ENCODE measurements around the gene TIGD7.
"Not testable (repeated sequence)": the region's sequence is repeated elsewhere in the genome, so short reads cannot be mapped to it uniquely, and the experiment has no call there.

Gene TIGD7

DNA sequence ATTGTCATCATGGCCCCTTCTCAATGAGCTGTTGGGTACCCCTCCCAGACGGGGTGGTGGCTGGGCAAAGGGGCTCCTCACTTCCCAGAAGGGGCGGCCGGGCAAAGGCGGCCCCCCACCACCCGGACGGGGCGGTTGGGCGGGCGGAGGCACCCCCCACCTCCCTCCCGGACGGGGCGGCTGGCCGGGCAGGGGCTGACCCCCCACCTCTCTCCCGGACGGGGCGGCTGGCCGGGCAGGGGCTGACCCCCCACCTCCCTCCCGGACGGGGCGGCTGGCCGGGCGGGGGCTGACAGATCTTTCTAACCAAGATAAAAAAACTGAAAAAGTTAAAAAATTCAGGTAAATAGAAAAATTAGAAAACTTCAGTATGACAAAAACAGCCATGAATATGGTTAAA lies 33.9 kb downstream of the TIGD7 start:
- not testable (repeated sequence) for ATAC-seq (replicated peaks); H3K27me3 Mint-ChIP-seq; DNase-seq; H3K9me3 Mint-ChIP-seq; H3K4me1 Mint-ChIP-seq (ENCODE audit: low read depth in 2 of 2); H3K27ac Mint-ChIP-seq; H3K4me3 Mint-ChIP-seq
- peaks cover 13% of the 10 kb centered on the region for H3K36me3 Mint-ChIP-seq (ENCODE audit: insufficient read depth)

DNA sequence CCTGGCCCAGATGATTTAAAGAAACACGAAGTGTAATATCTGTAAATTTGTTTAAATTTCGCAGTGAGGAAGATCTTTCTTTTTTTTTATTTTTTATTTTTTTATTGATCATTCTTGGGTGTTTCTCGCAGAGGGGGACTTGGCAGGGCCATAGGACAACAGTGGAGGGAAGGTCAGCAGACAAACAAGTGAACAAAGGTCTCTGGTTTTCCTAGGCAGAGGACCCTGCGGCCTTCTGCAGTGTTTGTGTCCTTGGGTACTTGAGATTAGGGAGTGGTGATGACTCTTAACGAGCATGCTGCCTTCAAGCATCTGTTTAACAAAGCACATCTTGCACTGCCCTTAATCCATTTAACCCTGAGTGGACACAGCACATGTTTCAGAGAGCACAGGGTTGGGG lies 34.5 kb downstream of the TIGD7 start:
- H3K4me1 Mint-ChIP-seq (ENCODE audit: low read depth in 2 of 2); ATAC-seq (replicated peaks); DNase-seq; H3K27me3 Mint-ChIP-seq; H3K4me3 Mint-ChIP-seq; H3K27ac Mint-ChIP-seq; H3K9me3 Mint-ChIP-seq: not testable (repeated sequence)
- H3K36me3 Mint-ChIP-seq (ENCODE audit: insufficient read depth), result peaks cover 12% of the 10 kb centered on the region

GRCh38 chr16:3268294-3268693 lies 36.9 kb downstream of the TIGD7 start:
- H3K36me3 Mint-ChIP-seq (ENCODE audit: insufficient read depth), result peaks cover 27% of the 10 kb centered on the region
- peaks cover 11 to 16% of the 10 kb centered on the region in 2 donors for H3K4me1 Mint-ChIP-seq (ENCODE audit: low read depth in 2 of 2)
- no peak overlapping the region for H3K27ac Mint-ChIP-seq
- no peaks in the 10 kb centered on the region for H3K27me3 Mint-ChIP-seq
- H3K4me3 Mint-ChIP-seq, result no peak overlapping the region
- DNase-seq, result no peak
- no peak for ATAC-seq (replicated peaks)
- H3K9me3 Mint-ChIP-seq, result no peaks in the 10 kb centered on the region

GRCh38 chr16:3266873-3267537 lies 38.2 kb downstream of the TIGD7 start:
- ATAC-seq (replicated peaks), result no peak
- Mint-ChIP-seq H3K4me3 (no peak overlapping the region), H3K27ac (no peak overlapping the region), H3K4me1 (ENCODE audit: low read depth in 2 of 2) (peaks cover 19 to 25% of the 10 kb centered on the region in 2 donors), H3K9me3 (no peaks in the 10 kb centered on the region), H3K27me3 (no peaks in the 10 kb centered on the region), H3K36me3 (ENCODE audit: insufficient read depth) (peaks cover 29% of the 10 kb centered on the region)
- no peak for DNase-seq

DNA sequence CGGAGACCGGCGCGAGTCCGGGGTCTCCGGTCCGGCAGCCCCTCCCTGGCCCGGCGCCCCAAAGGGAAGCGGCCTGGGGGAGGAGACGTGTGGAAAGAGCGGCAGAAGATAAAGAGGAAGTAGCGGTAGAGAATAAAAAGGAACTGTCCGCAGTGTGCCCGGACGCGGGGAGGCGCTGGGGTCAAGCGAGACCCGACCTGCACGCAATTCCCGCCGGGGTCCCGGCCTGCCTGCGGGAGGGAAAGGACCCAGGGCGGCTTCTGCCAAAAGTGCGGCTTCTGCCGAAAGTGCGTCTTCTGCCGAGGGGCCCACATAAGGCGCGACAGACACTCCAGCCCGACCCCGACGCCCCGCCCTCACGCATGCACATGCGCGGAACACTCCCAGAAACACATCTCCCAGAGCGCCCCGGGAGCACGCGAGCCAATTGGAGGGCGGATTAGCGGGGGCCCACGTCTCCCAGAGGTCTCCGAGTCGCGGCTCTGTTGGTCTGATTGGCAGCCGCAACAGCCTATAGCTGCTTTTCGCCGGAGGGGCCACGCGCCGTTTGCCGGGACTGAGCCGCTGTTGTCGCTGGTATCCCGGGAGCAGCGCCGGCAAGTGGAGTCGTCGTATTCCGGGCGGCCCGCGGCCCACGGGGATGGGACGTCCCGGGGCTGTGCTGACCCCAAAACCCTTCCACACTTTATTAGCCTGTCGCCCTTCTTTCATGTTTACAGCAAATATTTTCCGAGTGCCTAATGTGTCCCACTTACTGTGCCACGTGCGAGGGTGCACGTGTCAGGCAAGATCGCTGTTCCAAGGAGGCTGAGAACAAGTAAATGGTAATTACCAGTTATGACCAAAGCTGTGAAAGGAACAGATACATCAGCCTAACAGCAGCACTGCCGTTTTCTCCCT lies 40.8 kb downstream of the TIGD7 start:
- Mint-ChIP-seq H3K27me3 (no peaks in the 10 kb centered on the region), H3K4me1 (ENCODE audit: low read depth in 2 of 2) (peaks cover 21 to 25% of the 10 kb centered on the region in 2 donors), H3K36me3 (ENCODE audit: insufficient read depth) (peaks cover 30% of the 10 kb centered on the region), H3K4me3 (peak overlapping the region; percentile 85 to 89), H3K27ac (peak overlapping the region; percentile 95), H3K9me3 (no peaks in the 10 kb centered on the region)
- peak; percentile 85 for ATAC-seq (replicated peaks)
- DNase-seq, result peak; percentile 89 to 93 (median 91)

DNA sequence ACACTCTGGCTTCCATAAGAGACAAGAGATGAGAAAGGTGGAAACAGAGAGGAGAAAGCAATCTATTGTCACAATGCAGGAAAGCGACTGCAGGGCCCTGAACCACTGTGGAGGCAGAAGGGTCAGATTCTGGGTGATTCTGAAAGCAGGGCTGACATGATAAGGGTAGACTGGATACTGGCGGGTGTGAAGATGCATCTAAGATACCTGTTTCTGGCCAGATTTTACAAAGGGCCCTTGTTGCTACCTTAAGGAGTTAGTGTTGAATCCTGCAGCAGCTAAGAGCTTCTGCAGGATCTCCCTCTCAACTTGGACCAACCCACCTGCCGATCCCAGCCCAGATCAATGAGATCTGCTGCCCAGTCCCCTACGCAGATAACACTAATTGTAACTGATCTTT lies 42.7 kb downstream of the TIGD7 start:
- ATAC-seq (replicated peaks) (no peak), DNase-seq (no peak)
- peak overlapping the region; percentile 85 to 89 for H3K4me3 Mint-ChIP-seq
- peaks cover 22% of the 10 kb centered on the region for H3K36me3 Mint-ChIP-seq (ENCODE audit: insufficient read depth)
- peaks cover 0 to 10% of the 10 kb centered on the region in 2 donors for H3K27me3 Mint-ChIP-seq
- H3K9me3 Mint-ChIP-seq, result no peaks in the 10 kb centered on the region
- peak overlapping the region; percentile 95 for H3K27ac Mint-ChIP-seq
- H3K4me1 Mint-ChIP-seq (ENCODE audit: low read depth in 2 of 2), result peaks cover 21 to 25% of the 10 kb centered on the region in 2 donors

DNA sequence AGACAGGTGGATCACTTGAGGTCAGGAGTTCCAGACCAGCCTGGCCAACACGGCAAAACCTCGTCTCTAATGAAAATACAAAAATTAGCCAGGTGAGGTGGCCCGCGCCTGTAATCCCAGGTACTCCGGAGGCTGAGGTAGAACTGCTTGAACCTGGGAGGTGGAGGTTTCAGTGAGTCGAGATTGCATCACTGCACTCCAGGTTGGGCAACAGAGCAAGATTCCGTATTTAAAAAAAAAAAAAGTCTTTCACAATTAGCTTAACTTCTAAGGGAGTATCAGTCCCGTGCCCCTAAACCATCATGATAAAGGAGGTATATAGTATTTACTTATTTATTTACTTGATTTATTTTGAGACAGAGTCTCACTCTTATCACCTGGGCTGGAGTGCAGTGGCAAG lies 45.4 kb downstream of the TIGD7 start:
- ATAC-seq (replicated peaks), result no peak

DNA sequence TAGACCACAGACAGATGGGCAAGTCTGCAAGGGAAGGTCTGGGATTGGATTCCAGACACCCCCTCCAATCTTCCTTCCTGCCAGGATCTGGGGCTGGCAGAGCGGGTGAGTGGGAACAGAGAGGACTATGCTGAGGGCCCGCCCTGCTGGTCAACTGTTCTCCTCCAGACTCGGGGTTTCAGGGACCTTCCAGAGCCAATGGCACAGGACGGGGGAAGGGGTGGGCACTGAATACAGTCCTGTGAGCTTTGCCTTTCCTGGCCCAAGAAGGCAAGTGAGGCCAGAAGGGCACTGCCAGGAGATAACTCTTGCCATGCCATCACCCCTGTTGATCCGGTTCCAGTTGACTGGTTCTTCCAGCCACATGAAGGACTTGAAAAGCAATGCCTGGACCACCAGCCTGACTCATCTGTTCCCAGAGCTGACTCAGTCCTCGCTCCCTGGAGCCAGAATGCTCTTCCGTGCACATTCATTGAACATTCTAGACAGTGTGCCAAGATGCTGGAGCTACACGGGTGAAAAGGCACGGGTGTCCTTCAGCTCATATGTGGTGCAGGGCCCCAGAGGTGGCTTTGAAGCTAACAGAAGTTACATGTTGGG lies 48.3 kb downstream of the TIGD7 start:
- Mint-ChIP-seq H3K4me3 (no peak overlapping the region), H3K27me3 (peaks cover 5 to 26% of the 10 kb centered on the region in 2 donors), H3K27ac (no peak overlapping the region), H3K9me3 (no peaks in the 10 kb centered on the region), H3K36me3 (ENCODE audit: insufficient read depth) (peaks cover 3% of the 10 kb centered on the region), H3K4me1 (ENCODE audit: low read depth in 2 of 2) (peaks cover 0 to 2% of the 10 kb centered on the region in 2 donors)
- DNase-seq (no peak), ATAC-seq (replicated peaks) (no peak)

More for the DNA sequence above, 45.4 kb downstream of the TIGD7 start:
- Mint-ChIP-seq H3K27me3 (peaks cover 5 to 26% of the 10 kb centered on the region in 2 donors), H3K27ac (no peak overlapping the region), H3K4me1 (ENCODE audit: low read depth in 2 of 2) (peaks cover 19% of the 10 kb centered on the region in 2 donors), H3K36me3 (ENCODE audit: insufficient read depth) (peaks cover 20% of the 10 kb centered on the region), H3K4me3 (no peak overlapping the region), H3K9me3 (no peaks in the 10 kb centered on the region)
- no peak for DNase-seq

DNA sequence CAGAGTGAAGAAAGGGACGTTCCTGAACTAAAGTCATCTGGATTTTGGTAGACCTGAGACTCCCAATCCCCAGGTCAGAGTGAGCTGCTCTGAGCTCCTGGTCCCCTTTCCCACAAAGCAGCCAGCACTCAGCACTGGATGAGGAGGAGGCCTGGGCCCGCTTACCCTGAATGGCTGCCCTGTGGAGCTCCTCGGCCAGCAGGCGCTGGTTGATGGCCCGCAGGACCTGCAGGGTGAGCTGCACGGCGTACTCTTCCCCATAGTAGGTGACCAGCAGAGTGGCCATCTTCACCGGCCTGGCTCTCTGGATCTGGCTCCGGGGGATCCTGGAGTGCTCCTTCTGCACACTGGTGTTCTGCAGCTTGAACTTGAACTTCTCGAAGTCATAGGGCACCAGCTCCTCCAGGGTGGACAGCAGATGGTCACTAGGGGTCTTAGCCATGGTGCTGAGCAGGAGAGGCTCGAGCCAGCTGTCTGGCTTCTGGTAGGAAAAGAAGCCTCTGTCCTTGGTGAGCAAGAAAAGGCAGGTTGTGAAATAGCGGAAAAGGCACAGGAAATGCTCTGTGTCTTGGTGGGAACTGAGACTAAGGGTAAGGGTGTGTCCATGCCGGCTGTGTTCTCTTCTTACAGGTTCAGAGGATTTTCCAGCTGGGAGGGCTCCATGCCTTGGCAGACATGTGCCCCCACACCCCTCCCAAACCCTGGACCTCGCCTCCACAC lies 48.9 kb downstream of the TIGD7 start, which contains the start of gene MEFV:
Gene MEFV (minus strand): TSS at position 488 of the 720 bp plus-strand sequence. CDS start 46 bp downstream, at position 442.
- Mint-ChIP-seq H3K27ac (no peak within 1 kb of the TSS), H3K4me3 (peak within 1 kb of the TSS in 1 of 2 donors; percentile 54), H3K4me1 (ENCODE audit: low read depth in 2 of 2) (no peaks in the 10 kb centered on the region), H3K36me3 (ENCODE audit: insufficient read depth) (no peaks in the 10 kb centered on the region), H3K27me3 (peaks cover 5 to 29% of the 10 kb centered on the region in 2 donors), H3K9me3 (no peaks in the 10 kb centered on the region)
- ATAC-seq (replicated peaks) (no peak), DNase-seq (no peak)

- no peak for ATAC-seq (replicated peaks)
- H3K9me3 Mint-ChIP-seq, result no peaks in the 10 kb centered on the region
- H3K27ac Mint-ChIP-seq, result no peak overlapping the region
- DNase-seq, result no peak
- no peak overlapping the region for H3K4me3 Mint-ChIP-seq
- H3K4me1 Mint-ChIP-seq (ENCODE audit: low read depth in 2 of 2), result no peaks in the 10 kb centered on the region
- H3K27me3 Mint-ChIP-seq, result peaks cover 5 to 36% of the 10 kb centered on the region in 2 donors
- no peaks in the 10 kb centered on the region for H3K36me3 Mint-ChIP-seq (ENCODE audit: insufficient read depth)
Measured at GRCh38 chr16:3254309-3254708, 50.9 kb downstream of the TIGD7 start.

- ATAC-seq (replicated peaks), result no peak
- H3K4me1 Mint-ChIP-seq (ENCODE audit: low read depth in 2 of 2), result no peaks in the 10 kb centered on the region
- H3K36me3 Mint-ChIP-seq (ENCODE audit: insufficient read depth), result no peaks in the 10 kb centered on the region
- no peak for DNase-seq
- H3K9me3 Mint-ChIP-seq, result no peaks in the 10 kb centered on the region
- H3K4me3 Mint-ChIP-seq, result no peak overlapping the region
- H3K27me3 Mint-ChIP-seq, result peaks cover 5 to 43% of the 10 kb centered on the region in 2 donors
- H3K27ac Mint-ChIP-seq, result no peak overlapping the region
Measured at GRCh38 chr16:3252967-3253366, 52.3 kb downstream of the TIGD7 start.

DNA sequence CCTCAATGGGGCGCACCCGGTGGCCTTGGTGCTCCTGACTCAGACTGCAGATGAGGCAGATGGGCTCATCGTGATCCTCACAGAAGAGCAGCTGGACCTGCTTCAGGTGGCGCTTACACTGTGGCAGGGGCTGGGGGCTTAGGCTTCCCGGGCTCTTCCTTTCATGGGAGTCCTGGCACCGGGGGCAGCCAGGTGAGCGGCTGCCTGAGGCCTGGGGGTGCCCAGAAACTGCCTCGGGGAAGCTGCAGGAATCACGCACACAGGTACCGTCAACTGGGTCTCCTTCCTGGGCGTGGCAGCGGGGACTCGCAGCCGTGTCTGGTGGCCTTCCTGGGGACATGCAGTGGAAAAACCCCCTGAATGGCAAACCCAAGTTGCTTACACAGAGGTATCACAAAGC lies 55.8 kb downstream of the TIGD7 start:
- Mint-ChIP-seq H3K4me3 (no peak overlapping the region), H3K4me1 (ENCODE audit: low read depth in 2 of 2) (no peaks in the 10 kb centered on the region)

DNA sequence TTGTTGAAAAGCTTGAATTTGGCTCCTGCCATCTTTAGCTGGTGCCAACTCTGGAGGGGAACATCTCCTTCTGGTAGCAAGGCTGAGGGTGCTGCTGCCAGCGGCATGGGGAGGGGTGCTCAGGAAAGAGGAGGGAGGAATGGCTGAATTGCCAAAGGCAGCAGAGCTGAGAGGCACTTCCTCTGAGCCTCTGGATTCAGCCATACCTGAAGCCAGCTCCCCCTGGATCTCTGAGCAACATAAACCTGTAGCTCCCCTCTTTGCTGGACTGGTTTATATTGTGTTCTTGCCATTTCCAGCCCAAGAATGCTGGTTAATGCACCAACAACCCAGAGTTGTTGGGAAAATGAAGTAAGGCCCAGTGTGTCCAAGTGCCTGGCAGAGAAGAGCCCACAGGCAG lies 56.2 kb downstream of the TIGD7 start:
- Mint-ChIP-seq H3K9me3 (no peaks in the 10 kb centered on the region), H3K36me3 (ENCODE audit: insufficient read depth) (no peaks in the 10 kb centered on the region), H3K4me3 (no peak overlapping the region), H3K27me3 (peaks cover 0 to 60% of the 10 kb centered on the region in 2 donors), H3K27ac (no peak overlapping the region), H3K4me1 (ENCODE audit: low read depth in 2 of 2) (no peaks in the 10 kb centered on the region)
- DNase-seq (no peak), ATAC-seq (replicated peaks) (no peak)

More for the DNA sequence above, 55.8 kb downstream of the TIGD7 start:
- DNase-seq (no peak), ATAC-seq (replicated peaks) (no peak)
- peaks cover 0 to 55% of the 10 kb centered on the region in 2 donors for H3K27me3 Mint-ChIP-seq
- no peaks in the 10 kb centered on the region for H3K36me3 Mint-ChIP-seq (ENCODE audit: insufficient read depth)
- H3K27ac Mint-ChIP-seq, result no peak overlapping the region
- H3K9me3 Mint-ChIP-seq, result no peaks in the 10 kb centered on the region
